HPDE6-E6E7 (cell line): ENCODE data around the gene GRP.
"Not testable (repeated sequence)": the region's sequence is repeated elsewhere in the genome, so short reads cannot be mapped to it uniquely, and the experiment has no call there.

Experiments
- DNase-seq: peaks from one replicate; pipeline ENCODE4 v3.0.0; 2011; ENCODE audit warnings: missing footprints; ENCODE audit errors: extremely low spot score

GRP gene

DNA sequence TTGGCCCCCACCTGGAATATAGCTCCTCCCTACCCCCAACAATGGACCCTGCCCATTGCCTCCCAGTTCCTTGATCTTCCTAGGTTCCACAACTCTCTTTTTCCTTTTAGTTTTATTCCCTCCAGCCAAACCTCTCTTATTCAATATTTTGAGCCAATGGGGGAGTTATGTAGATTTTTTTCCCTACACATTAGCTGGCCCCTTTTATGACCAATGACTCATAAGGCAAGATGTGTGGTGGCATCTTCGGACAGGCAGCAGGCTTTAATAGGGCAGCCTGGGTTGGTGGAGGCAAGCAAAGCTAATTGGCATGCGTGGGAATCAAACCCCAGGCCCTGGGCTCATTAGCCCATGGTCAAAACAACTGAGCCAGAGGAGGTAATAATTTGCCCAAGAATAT lies 9.2 kb downstream of the GRP start:
- no peak for DNase-seq

DNA sequence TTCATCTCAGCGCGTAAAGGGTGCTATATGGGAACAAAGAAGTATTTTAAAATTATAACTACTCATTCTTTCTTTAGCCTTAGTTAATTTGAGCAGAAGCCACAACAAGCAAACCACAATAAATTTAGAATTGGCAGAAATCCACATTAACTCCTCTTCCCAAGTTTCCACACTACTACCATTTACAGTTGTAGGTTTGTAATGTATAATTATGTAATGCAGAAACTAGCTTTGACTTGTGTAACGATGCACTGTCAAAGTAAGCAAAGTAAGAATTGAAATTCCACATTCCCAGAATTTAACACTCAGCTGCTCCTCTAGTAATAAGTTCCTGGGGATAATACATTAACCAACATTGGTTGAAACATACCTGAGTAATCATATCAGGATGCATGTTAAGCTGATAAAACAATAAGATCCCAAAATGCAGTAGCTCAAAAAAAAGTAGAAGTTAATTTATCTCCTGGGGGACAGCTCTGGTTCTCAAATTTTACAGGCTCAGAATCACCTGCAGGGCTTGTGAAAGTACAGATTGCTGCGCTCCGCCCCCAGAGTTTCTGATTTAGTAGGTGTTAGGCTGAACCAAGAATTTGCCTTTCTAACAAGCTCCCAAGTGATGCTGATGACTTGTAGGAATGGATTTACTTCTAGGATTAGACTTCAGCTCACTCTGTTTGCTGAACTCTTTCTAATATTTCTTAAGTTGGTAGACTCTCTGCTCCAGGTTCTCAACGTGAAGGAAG lies 9.9 kb downstream of the GRP start:
- DNase-seq, result no peak

DNA sequence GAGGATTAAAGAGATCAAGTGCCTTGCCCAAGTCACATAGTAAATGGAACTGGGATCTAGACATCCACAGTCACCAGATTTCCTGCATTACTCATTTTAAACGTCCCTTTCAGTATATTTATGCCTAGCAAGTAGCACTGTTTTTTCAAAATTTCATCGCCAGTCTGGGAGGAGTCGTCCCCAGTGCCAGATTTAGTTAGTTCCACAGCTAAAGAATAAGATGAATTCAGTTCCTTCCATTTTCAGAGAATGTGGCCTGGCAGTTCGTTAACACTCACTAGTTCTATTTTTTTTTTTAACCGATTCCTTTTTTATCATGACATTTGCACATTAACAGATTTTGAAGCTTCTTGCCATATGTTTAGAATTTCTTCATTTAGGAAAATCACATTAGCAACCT lies 11.2 kb downstream of the GRP start:
- no peak for DNase-seq

DNA sequence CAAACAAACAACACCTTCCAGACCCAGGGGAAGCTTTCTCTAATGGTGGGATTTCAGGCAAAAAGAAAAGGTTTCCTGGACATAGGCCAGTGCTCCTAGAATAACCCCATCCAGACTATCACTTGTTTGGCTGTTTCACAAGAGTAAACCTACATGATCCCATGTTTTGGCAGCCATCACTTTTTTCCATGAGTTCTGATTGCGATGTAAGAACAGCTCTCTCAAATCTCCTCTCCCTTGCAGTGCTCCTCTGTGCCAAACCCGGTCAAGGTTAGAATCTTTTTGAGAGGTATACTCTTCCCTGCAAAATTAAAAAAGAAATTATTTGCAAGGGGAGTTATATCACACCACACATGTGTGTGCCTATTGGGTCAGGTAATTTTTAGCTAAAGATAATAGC lies 11.9 kb downstream of the GRP start:
- DNase-seq, result no peak

DNA sequence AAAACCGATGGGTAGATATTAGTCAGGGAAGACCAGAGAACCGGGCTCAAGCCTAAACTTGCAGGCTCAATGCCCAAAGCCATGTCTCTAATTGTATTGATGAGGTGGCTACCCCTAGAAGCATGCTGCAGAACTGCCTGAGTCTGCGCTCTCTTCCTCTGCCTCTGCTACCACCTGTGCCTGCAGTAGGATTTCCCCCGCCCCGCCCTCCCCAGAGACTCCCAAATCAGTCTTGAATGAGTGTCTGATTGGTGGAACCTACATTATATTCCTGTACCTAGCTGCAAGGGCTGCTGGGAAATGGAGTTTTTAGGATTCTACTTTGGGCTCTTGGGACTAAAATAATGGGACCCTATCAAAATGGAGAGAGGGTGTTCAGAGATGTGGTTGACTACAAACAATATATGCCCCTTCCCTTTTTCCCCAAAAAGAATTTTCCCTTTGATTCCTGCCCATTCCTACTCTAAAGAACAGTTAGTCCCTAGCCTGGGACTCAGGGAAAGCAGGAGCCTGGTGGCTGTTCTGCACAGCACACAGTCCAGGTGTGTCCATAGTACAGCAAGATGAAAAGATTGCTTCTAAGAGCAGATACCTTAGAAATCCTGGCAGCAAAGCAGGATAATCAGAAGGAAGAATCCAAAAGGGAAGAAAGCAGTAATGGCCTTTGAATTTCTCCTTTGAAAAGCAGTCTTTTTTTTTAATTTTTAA lies 12.5 kb downstream of the GRP start:
- no peak for DNase-seq

DNA sequence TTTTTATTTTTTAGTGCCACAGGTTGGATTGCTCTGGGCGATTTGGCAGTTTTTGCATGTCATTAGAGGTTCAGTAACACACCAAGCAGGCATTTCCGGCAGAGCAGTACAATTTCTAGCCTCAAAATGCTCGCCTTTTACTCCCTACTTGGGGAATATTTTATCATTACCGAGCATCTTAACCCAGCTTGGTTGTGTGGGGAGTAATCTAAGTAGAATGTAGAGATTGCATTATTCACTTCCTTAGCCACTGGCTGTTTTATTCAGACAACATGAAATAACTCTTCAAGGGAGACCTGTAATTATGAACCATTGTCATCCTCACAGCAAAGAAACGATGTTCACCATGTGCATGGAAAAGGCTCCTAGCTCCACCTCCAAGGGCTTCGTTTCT lies 13.1 kb downstream of the GRP start:
- DNase-seq, result no peak

DNA sequence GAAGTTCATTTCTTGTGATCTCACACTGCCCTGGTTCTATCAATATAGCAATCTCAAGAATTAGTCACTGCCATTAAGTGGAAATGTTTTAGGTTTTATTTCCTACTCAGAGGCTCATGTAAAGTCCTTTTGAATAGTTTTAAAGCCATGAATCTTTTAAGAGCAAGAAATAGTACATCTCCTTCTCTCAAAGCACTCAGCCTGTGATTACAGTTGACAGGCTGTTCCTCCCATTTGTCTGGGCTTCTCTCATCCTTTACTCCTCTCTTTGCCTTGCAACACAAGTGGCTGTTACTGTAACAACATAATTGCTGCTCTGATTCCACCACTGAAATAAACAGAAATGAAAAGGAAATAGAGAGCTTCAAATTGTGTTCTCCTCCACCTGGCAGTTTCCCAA lies 18.4 kb downstream of the GRP start:
- no peak for DNase-seq

DNA sequence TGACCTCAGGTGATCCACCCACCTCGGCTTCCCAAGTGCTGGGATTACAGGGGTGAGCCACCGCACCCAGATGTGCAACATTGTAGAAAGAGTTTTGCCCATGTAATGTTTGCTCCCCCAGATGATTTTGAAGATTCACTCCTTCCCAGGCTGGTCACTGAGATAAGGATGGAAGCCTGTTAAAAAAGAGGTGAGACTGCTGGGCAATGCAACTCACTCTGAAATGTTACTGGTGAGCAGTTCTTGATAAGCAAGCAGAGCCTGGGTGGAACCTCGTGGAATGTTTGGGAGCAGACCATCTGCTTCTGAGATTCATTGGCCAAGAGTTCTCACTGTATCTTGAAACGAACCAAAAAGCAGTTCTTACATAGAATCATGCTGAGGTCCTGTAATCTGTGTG lies 19.7 kb downstream of the GRP start:
- no peak for DNase-seq

DNA sequence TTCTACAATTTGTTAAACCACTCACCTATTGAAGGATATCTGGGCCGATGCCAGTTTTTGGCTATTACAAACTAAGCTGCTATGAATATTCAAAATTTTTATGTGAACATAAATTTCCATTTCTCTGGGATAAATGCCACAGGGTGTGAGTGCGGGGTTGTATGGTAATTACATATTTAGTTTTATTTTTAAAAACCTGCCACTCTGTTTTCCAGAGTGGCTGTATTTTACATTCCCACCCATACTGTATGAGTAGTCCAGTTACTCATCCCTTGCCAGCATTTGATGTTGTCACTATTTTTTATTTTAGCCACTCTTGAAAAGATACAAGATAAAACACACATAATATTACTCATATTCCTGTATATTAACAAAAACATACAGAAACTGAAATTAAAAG lies 22.9 kb downstream of the GRP start:
- DNase-seq, result no peak

DNA sequence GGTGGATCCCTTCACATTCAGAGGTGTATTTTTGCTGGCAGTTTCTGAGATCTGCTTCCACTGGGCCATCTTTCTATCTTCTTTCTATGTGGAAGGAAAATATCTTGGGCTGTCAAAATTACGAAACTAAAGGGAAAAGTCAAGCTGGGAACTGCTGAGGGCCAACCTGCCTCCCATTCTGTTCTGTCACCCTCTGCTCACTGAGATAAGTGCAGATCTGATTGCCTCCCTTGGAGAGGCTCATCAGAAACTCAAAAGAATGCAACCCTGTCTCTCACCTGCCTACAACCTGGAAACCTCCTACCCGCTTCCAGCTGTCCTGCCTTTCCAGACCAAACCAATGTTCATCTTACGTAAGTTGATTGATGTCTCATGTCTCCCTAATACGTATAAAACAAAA lies 26.8 kb downstream of the GRP start:
- DNase-seq, result no peak

DNA sequence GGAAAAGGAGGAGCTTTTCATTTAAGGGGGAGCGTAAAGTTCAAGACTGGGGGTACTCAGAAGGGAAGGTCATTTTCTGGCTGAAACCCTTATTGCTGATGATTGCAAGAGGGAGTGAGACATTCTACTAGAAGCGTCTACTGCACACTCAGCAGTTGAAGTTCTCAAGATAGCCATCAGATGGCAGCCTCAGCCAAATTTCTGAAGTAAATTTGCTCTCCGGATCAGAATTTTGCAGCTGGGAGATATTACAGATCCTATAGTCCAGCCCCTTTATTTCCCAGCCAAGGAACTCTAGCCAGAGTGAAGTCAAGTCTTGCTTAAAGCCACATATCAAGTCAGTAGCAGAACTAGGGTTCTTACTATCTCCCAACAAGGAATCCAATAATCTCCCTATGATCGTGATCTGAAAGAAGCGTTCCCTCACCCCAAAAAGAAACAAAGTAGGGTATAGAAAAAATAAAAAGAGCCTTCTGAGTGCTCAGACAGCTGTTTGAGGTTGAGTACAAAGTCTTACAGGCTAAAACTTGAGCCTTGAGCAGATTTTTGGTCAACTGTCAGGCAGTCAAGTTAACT lies 29.3 kb downstream of the GRP start:
- peak; percentile 38 for DNase-seq

DNA sequence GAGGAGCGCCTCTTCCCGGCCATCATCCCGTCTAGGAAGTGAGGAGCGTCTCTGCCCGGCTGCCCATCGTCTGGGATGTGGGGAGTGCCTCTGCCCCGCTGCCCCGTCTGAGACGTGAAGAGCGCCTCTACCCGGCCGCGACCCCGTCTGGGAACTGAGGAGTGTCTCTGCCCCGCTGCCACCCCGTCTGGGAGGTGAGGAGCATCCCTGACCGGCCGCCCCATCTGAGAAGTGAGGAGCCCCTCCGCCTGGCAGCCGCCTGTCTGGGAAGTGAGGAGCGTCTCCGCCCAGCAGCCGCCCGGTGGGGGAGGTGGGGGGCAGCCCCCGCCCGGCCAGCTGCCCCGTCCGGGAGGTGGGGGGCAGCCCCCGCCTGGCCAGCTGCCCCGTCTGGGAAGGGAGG lies 35.5 kb downstream of the GRP start:
- not testable (repeated sequence) for DNase-seq

DNA sequence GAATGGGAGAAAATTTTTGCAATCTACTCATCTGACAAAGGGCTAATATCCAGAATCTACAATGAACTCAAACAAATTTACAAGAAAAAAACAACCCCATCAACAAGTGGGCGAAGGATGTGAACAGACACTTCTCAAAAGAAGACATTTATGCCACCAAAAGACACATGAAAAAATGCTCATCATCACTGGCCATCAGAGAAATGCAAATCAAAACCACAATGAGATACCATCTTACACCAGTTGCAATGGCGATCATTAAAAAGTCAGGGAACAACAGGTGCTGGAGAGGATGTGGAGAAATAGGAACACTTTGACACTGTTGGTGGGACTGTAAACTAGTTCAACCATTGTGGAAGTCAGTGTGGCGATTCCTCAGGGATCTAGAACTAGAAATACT lies 41.9 kb downstream of the GRP start:
- not testable (repeated sequence) for DNase-seq

DNA sequence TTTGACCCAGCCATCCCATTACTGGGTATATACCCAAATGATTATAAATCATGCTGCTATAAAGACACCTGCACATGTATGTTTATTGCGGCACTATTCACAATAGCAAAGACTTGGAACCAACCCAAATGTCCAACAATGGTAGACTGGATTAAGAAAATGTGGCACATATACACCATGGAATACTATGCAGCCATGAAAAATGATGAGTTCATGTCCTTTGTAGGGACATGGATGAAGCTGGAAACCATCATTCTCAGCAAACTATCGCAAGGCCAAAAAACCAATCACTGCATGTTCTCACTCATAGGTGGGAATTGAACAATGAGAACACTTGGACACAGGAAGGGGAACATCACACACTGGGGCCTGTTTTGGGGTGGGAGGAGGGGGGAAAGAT lies 42.3 kb downstream of the GRP start:
- DNase-seq, result not testable (repeated sequence)

DNA sequence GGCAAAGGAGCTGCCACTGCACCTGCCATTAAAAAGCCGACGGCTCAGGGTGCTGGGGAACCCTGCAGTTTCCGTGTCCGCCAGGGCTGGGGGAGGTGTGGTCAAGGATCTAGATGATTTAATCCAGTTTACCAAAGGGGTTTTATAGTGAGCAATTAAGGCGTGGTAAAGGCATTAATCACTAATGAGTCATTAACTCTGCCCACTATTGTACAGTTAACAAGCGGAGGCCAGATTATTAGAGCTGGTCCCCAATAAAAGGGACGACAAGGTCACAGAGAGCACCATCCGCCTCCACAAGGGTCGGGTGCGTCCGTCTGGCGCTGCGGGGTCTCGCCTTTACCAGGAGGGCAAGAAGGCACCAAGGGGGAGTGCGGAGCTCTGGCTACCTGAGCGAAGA lies 43.7 kb downstream of the GRP start:
- DNase-seq, result no peak

DNA sequence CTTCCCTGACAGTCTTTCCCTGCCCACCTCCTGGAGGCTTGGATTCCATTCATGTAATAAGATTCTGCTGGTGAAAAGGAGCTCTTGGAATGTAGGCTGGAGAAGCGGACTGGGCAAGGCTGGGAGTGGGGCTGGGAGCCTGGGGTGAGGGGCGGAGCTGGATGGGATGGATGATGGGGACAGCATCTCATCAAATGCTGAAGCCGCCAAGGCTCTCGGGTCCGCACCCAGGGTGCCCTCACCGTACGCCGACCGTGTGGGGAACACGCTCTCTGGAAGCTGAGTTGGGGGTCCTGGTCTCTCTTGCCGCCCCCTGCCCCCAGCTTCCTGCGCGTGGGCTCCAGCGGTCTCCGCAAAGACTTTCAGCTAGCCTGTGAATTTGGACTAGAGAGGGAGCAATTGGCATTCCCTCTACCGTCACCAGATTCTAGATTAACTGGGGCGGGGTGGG lies 44.2 kb downstream of the GRP start:
- no peak for DNase-seq

DNA sequence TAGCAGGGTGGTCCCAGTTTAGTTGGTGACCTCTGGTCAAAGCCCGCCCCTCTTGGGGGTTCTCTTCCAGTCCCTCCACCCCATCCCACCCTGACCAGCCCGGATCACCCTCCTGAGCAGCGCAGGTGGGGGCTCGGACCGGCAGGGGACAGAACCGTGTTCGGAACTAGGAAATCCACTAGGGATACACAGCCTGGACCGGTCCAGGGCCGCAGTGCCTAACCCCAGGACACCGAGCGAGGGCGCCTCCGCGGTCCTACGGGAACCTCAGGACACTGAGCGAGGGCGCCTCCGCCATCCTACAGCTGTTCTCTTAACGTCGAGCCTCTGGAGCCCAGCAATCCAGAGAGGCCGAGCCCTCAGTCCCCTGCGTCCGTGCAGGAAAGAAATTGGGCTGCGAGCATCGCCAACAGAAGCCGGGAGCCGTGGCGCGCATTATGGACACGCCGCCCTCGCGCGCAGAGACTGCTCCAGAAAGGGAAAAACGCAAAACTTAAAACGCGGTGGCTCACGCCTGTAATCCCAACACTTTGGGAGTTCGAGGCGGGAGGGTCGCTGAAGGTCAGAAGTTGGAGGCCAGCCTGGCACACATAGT lies 44.8 kb downstream of the GRP start:
- no peak for DNase-seq

DNA sequence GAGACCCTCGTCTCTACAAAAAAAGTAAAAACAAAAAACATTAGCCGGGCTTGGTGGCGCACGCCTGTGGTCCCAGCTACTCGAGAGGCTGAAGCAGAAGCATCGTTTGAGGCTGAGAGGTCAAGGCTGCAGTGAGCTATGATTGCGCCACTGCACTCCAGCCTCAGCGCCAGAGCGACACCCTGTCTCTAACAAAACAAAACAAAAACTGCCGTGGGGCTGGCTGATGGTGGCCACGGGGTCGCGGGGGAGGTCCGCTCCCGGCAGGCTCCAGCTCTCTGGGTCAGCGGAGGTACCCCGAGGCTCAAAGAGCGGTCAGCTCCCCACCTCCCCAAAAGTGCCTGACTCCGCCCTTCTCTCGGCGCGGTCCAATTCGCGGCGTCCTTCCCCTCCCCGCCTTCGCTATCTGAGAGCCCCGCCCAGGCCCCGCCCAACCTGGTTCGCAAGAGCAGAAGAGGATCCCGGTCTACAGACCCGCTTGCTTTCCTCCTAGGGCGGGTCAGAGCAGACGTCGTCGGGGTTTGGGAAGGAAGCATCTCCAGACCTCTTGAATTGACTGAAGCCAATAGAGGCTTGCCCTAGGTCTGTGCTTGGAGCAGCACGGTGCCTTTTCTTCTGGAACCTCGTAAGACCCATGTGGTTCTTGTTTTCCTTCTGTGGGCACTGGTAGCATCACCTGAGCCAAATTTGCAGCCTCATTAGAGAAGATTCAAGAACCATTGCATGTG lies 45.5 kb downstream of the GRP start:
- DNase-seq, result no peak

DNA sequence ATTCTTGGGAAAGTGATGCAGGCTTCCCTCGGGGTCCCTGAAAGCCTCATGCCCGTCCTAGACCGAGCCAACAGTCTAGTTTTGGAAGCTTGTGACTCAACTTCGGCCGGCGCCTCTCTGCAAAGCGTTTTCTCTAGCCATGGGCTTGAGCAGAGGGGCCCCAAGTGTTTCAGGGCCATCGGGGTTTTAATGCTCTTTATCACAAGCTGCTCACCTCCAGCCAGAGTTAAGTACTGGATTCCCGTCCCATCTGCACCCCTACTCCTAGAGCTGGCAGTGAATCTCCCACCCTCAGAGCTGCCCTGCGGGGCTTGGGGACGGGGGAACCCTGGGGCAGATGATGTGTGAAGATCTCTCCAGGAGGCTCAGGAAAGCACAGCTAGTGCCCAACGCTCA lies 46.0 kb downstream of the GRP start:
- DNase-seq, result no peak

DNA sequence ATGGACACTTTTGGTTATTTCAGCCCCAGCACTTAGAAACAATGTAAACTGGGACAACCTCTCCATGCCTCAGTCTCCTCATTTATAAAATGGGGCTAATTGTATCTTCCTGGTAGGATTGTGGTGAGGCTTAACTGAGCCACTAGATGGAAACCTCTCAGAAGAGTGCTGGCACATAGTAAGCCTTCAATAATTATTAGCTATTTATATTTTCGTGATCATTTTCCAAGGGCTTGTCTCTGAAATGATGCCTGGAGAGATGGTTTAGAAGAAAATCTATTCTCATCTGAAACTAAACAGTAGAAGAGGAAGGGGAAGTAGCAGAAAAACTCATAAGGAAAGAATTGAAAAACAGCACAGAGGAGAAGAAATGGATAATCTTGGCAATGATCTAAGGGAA lies 46.5 kb downstream of the GRP start:
- no peak for DNase-seq

DNA sequence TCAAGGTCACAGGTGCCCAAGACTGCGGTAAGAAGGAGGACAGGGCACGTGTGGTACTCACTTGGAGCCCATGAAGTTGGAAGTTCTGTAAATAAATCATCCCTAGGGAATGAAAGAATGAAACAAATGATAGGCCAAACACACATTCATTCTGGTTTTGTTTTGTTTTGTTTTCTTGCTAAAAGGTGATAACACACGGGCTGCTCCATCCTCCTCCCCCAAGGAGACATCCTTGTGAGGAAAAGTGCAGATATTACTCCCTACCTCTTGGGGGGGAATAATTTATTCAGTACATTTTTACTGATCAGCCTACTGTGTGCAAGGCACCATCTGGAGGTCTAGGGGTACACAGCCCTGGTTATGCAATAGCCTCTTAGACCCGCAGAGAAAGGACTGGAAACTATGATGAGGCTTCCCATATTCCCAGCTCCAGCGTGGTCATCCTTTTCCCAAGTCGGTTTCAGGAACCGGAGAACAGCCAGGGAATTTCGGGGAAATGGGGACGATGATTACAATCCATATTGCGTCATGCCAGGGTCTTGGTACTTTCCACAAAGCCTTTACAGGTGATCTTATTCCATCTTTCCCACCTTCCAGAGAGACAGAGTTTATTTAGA lies 47.0 kb downstream of the GRP start:
- no peak for DNase-seq
